Astrocyte (in vitro differentiated cells and primary cell): Measurements from ENCODE around the gene PRCD. TPM values are rescaled to one million over a fixed set of nuclear protein-coding genes. Genes with fewer than 3 reads are reported as not detected.
A peak's percentile ranks its signal among the peaks of the same experiment; 100 is the strongest.
"Not testable (repeated sequence)": the region's sequence is repeated elsewhere in the genome, so short reads cannot be mapped to it uniquely, and the experiment has no call there.

ENCODE experiments used
- DNase-seq: peaks from one replicate; pipeline ENCODE4 v3.0.0-alpha.2; 2010; ENCODE audit warnings: low read depth
- FAIRE-seq: peaks from 2 replicates; lab custom pipeline; 2011; peaks lifted over from hg19 to GRCh38; lab: Jason Lieb, UNC
- H2AFZ ChIP-seq: 2 replicates; pipeline ENCODE4 v1.6.0; 2012; ENCODE audit warnings: low read depth, low read length, inconsistent platforms
- H3K27ac ChIP-seq: 2 replicates; pipeline ENCODE4 v1.5.1; 2011; ENCODE audit warnings: low read depth, low read length, inconsistent platforms
- H3K27me3 ChIP-seq: 2 replicates; pipeline ENCODE4 v1.6.0; 2011; ENCODE audit warnings: low read length, inconsistent platforms; ENCODE audit not compliant: insufficient read depth
- H3K36me3 ChIP-seq: 2 replicates; pipeline ENCODE4 v1.5.1; 2011; ENCODE audit warnings: low read length, inconsistent platforms; ENCODE audit not compliant: insufficient read depth
- H3K4me1 ChIP-seq: 2 replicates; pipeline ENCODE4 v1.5.1; 2011; ENCODE audit warnings: low read length, inconsistent platforms; ENCODE audit not compliant: insufficient read depth
- H3K4me2 ChIP-seq: 2 replicates; pipeline ENCODE4 v1.6.0; 2012; ENCODE audit warnings: low read length, inconsistent platforms
- H3K4me3 ChIP-seq: 2 replicates; pipeline ENCODE4 v1.5.1; 2011; ENCODE audit warnings: low read depth, mild to moderate bottlenecking, low read length, inconsistent platforms; ENCODE audit not compliant: insufficient read depth
- H3K79me2 ChIP-seq: 2 replicates; pipeline ENCODE4 v1.6.0; 2012; ENCODE audit warnings: mild to moderate bottlenecking, low read length, inconsistent platforms; ENCODE audit not compliant: insufficient read depth
- H3K9ac ChIP-seq: 2 replicates; pipeline ENCODE4 v1.6.0; 2012; ENCODE audit warnings: mild to moderate bottlenecking, low read length, inconsistent platforms
- H3K9me3 ChIP-seq: 2 replicates; pipeline ENCODE4 v1.5.1; 2012; ENCODE audit warnings: low read depth, mild to moderate bottlenecking, low read length, inconsistent platforms; ENCODE audit not compliant: insufficient read depth
- H4K20me1 ChIP-seq: 2 replicates; pipeline ENCODE4 v1.6.0; 2012; ENCODE audit warnings: low read length, inconsistent platforms; ENCODE audit not compliant: insufficient read depth
- H3K27ac Mint-ChIP-seq: one replicate; pipeline ENCODE4 v1.8.0; 2021; ENCODE audit warnings: mild to moderate bottlenecking, mixed read lengths; ENCODE audit not compliant: unreplicated experiment
- H3K27me3 Mint-ChIP-seq: one replicate; pipeline ENCODE4 v1.8.0; 2021; ENCODE audit warnings: low read depth, mixed read lengths; ENCODE audit not compliant: unreplicated experiment
- H3K36me3 Mint-ChIP-seq: one replicate; pipeline ENCODE4 v1.8.0; 2021; ENCODE audit warnings: low read depth, mixed read lengths; ENCODE audit not compliant: unreplicated experiment
- H3K4me1 Mint-ChIP-seq: one replicate; pipeline ENCODE4 v1.8.0; 2021; ENCODE audit warnings: low read depth, mixed read lengths; ENCODE audit not compliant: unreplicated experiment
- H3K4me3 Mint-ChIP-seq: one replicate; pipeline ENCODE4 v1.8.0; 2021; ENCODE audit warnings: mild to moderate bottlenecking, moderate library complexity, mixed read lengths; ENCODE audit not compliant: unreplicated experiment
- H3K9me3 Mint-ChIP-seq: one replicate; pipeline ENCODE4 v1.8.0; 2021; ENCODE audit warnings: mild to moderate bottlenecking, mixed read lengths; ENCODE audit not compliant: unreplicated experiment
- EZH2 ChIP-seq: IDR thresholded peaks from 2 replicates; pipeline ENCODE4 v1.6.1; 2012; ENCODE audit warnings: mild to moderate bottlenecking, low read length, inconsistent platforms; ENCODE audit not compliant: insufficient read depth
- total RNA-seq: library from RNA; stranded (reverse); gene quantifications from 2 replicates; pipeline ENCODE4 v1.2.1, GENCODE V29; 2021
- TF ChIP-seq, protein P1 (sequence below): IDR thresholded peaks from 2 replicates; pipeline ENCODE4 v1.5.1; 2011; ENCODE audit warnings: low read depth, mild to moderate bottlenecking, inconsistent platforms, low read length, moderate library complexity; ENCODE audit not compliant: insufficient read depth

PRCD gene
- total RNA-seq, 1 donor from 2014 or later = 2.2 TPM

DNA sequence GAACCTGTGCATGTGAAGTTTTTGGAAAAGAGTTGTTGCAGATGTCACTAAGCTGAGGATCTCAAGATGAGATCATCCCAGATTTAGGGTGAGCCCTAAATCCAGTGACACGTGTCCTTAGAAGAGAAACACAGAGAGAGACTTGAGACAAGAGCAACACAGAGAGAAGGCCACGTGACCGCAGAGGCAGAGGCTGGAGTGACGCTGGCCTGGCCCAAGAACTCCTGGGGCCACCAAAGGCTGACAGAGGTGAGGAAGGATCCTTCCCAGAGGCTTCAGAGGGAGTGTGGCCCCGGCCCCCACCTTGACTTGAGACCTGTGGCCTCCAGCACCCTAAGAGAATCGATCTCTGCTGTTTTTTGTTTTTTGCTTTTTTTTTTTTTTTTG is 26.5 kb upstream of the PRCD start:
- no peaks in the 10 kb centered on the region for H3K9me3 ChIP-seq
- H3K36me3 ChIP-seq = no peaks in the 10 kb centered on the region
- peaks cover 11% of the 10 kb centered on the region for H3K4me1 ChIP-seq
- H2AFZ ChIP-seq = no peak overlapping the region
- no peaks in the 10 kb centered on the region for H4K20me1 ChIP-seq
- H3K4me2 ChIP-seq = no peak overlapping the region
- DNase-seq = no peak
- peaks cover 8% of the 10 kb centered on the region for H3K4me1 Mint-ChIP-seq
- no peaks in the 10 kb centered on the region for H3K9me3 Mint-ChIP-seq
- FAIRE-seq = no peak
- no peak overlapping the region for H3K4me3 Mint-ChIP-seq
- no peak overlapping the region for H3K27ac Mint-ChIP-seq
- no peaks in the 10 kb centered on the region for H3K27me3 ChIP-seq
- H3K79me2 ChIP-seq = no peaks in the 10 kb centered on the region
- H3K36me3 Mint-ChIP-seq = no peaks in the 10 kb centered on the region
- H3K27ac ChIP-seq = no peak overlapping the region
- peaks cover 18% of the 10 kb centered on the region for H3K27me3 Mint-ChIP-seq
- no peak overlapping the region for H3K9ac ChIP-seq
- no peak for TF ChIP-seq EZH2
- TF ChIP-seq, protein P1, sequence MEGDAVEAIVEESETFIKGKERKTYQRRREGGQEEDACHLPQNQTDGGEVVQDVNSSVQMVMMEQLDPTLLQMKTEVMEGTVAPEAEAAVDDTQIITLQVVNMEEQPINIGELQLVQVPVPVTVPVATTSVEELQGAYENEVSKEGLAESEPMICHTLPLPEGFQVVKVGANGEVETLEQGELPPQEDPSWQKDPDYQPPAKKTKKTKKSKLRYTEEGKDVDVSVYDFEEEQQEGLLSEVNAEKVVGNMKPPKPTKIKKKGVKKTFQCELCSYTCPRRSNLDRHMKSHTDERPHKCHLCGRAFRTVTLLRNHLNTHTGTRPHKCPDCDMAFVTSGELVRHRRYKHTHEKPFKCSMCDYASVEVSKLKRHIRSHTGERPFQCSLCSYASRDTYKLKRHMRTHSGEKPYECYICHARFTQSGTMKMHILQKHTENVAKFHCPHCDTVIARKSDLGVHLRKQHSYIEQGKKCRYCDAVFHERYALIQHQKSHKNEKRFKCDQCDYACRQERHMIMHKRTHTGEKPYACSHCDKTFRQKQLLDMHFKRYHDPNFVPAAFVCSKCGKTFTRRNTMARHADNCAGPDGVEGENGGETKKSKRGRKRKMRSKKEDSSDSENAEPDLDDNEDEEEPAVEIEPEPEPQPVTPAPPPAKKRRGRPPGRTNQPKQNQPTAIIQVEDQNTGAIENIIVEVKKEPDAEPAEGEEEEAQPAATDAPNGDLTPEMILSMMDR = no peak
- H3K4me3 ChIP-seq = no peak overlapping the region

DNA sequence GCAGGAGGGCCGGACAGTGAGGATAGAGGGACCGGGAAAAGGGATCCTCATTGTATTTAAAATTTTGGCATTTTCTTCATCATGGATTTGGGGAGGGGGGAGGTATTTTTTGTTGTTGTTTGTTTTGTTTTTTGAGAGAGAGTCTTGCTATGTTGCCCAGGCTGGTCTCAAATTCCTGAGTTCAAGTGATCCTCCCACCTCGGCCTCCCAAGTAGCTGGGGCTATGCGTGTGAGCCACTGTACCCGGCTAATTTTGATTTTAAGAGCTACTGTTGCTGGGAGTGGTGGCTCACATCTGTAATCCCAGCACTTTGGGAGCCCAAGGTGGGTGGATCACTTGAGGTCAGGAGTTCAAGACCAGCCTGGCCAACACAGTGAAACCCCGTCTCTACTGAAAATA is 25.5 kb upstream of the PRCD start:
- H3K9ac ChIP-seq, H3K9me3 ChIP-seq, H3K27ac Mint-ChIP-seq, H3K27me3 ChIP-seq, H2AFZ ChIP-seq, H3K36me3 ChIP-seq, H3K36me3 Mint-ChIP-seq, FAIRE-seq, H3K4me2 ChIP-seq, H3K9me3 Mint-ChIP-seq, H3K27ac ChIP-seq, H3K4me3 Mint-ChIP-seq, H4K20me1 ChIP-seq, H3K4me1 Mint-ChIP-seq, H3K79me2 ChIP-seq, DNase-seq, H3K4me3 ChIP-seq: not testable (repeated sequence)
- peaks cover 17% of the 10 kb centered on the region for H3K27me3 Mint-ChIP-seq
- peaks cover 11% of the 10 kb centered on the region for H3K4me1 ChIP-seq

DNA sequence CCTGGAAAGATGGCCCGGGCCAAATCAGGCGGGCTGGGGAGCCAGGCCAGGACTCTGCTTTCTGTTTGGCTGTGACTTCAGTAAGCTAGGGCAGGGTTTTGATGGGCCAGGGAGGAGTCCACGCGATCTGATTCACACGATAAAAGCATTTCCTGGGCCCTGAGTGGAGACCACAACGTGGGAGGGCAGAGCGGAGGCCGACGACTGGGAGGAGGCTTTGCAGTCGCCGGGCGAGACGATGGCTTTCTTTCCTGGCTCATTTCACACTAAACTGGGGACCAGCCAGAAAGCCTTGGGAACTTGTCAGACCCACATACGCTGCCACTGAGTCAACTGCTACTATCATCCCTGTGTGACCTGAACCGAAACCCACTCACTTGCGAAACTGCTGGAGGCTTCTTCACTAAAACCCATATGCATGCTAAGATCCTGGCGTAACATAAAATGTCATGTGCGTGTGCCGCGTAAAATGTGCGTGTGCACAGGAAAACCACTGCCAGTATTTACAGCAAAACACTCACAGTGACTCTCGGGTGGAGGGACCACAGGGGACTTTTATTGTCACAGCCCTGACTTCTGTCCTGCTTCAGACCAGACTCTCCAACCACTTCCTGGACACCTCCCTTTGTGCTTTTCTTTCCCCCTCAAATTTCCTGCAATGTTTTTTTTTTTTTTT is 24.4 kb upstream of the PRCD start:
- peak overlapping the region; percentile 79 for H2AFZ ChIP-seq
- peaks cover 27% of the 10 kb centered on the region for H3K27me3 Mint-ChIP-seq
- DNase-seq (peak; percentile 95), FAIRE-seq (peak; percentile 9)
- no peaks in the 10 kb centered on the region for H3K9me3 ChIP-seq
- H3K36me3 Mint-ChIP-seq = no peaks in the 10 kb centered on the region
- H4K20me1 ChIP-seq = no peaks in the 10 kb centered on the region
- H3K36me3 ChIP-seq = no peaks in the 10 kb centered on the region
- H3K4me2 ChIP-seq = peak overlapping the region; percentile 78
- no peak overlapping the region for H3K4me3 Mint-ChIP-seq
- peak overlapping the region; percentile 71 for H3K9ac ChIP-seq
- TF ChIP-seq, protein P1 = no peak
- no peak for TF ChIP-seq EZH2
- no peak overlapping the region for H3K27ac Mint-ChIP-seq
- H3K4me3 ChIP-seq = peak overlapping the region; percentile 32
- H3K27ac ChIP-seq = peak overlapping the region; percentile 79
- H3K27me3 ChIP-seq = no peaks in the 10 kb centered on the region
- no peaks in the 10 kb centered on the region for H3K79me2 ChIP-seq
- H3K9me3 Mint-ChIP-seq = no peaks in the 10 kb centered on the region
- H3K4me1 ChIP-seq = peaks cover 11% of the 10 kb centered on the region
- H3K4me1 Mint-ChIP-seq = peaks cover 8% of the 10 kb centered on the region
